CD4-positive, alpha-beta T cell treated with Interleukin-6 for 4 hours (primary cell): ENCODE data around the gene LINC01488.

Source experiments
- DNase-seq: peaks from one replicate; pipeline ENCODE4 v3.0.0-alpha.2; 2020; ENCODE audit warnings: mixed read lengths

LINC01488 gene

DNA sequence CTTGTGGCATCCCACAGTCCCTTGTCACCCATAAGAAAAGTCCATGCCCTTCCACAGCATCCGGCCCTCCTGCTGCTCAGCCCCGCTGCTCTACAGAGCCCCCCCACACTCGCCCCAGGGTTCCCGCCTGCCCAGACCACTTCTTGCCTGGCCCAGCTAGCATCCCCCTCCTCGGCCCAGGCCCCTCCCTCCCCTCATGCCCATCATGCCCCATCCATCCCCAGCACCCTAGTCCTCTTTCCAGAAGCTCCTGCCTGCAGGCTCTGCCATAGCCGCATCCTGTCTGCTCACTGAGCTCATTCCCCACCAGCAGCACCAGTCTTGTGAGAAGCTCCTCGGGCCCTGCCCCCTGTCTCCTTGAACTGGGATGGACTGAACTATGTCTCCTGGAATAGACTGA, 54.4 kb downstream of the LINC01488 start:
- no peak for DNase-seq

DNA sequence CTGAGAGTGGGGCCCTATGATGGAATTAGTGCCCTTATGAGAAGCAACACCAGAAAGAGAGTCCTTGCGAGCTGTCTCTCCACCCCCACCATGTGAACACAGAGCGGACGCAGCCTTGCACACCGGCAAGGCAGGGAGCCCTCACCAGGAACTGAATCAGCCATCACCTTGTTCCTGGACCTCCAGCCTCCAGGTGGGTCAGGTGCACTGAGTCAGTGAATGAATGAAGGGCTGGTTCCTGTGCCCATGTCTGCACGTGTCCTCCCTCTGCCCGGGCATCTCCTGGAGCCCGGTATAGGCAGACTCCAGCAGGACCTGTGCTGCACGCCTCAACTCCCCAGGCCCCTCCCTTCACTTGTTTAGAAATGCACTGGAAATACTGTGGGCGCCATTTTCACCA, 54.9 kb downstream of the LINC01488 start:
- DNase-seq = no peak

DNA sequence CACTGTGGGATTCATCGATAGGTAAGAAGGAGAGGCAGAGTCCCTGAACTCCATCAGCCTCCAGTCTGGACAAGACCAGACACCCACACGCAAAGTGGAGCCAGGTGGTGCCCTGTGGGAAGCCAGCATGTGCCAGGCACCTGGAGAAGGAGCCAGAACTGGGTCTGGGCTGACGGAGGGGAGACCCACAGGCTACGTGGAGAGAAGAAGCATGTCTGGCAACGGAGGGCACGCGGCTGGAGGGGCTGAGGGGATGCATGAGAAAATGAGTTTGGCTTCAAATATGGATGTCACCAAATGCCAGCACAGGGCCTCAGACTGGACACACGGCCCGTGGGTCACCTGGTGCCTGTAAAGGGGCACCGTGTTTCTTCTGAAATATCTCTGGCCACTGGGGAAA, 55.7 kb downstream of the LINC01488 start:
- DNase-seq = no peak

- no peak for DNase-seq
Measured at GRCh38 chr11:69537855-69538640, 56.6 kb downstream of the LINC01488 start.

- no peak for DNase-seq
Measured at GRCh38 chr11:69538854-69539253, 57.4 kb downstream of the LINC01488 start.

- DNase-seq = no peak
Measured at GRCh38 chr11:69539416-69540117, 58.1 kb downstream of the LINC01488 start.

DNA sequence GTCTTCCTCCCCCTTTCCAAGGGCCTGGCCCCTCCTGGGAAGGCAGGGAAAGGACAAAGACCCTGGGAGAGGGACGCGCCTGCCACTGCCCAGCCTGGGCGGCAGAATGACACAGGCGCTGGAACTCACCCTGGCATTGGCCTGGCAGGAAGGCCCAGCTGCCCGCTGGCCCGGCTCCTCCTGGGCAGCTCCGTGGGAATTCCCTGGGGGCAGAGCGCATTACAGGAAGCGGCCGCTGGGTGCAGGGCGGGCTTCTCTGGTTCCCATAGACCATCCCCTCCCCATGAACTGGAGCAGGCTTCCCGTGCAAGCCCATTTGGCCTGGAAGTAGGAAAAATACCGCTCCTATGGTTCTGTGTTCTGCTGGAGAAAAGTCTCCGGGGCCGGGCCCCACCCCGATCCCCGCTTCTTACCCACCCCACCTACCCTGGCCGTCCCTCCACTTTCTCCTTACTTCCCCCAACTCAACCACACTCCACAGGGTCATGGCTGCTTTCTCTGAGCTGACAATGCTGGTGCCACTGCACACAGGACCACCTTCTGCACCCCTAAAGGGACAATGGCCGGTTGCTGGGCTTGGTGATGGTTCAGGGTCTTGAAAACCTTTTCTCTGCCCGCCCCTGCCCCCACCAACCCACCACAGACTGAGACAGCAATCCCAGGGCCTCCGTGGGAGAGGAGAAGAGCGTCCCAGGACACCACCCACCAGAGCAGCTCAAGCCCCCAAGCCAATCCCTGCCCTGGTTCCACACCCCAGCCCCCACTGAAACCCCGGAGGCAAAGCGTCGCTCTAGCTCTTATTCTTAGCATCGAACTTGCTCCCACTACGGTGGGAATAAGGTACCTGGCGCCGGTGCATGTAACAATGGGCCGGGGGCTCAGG, 58.9 kb downstream of the LINC01488 start:
- no peak for DNase-seq

GRCh38 chr11:69541001-69541285, 59.5 kb downstream of the LINC01488 start:
- DNase-seq = no peak

DNA sequence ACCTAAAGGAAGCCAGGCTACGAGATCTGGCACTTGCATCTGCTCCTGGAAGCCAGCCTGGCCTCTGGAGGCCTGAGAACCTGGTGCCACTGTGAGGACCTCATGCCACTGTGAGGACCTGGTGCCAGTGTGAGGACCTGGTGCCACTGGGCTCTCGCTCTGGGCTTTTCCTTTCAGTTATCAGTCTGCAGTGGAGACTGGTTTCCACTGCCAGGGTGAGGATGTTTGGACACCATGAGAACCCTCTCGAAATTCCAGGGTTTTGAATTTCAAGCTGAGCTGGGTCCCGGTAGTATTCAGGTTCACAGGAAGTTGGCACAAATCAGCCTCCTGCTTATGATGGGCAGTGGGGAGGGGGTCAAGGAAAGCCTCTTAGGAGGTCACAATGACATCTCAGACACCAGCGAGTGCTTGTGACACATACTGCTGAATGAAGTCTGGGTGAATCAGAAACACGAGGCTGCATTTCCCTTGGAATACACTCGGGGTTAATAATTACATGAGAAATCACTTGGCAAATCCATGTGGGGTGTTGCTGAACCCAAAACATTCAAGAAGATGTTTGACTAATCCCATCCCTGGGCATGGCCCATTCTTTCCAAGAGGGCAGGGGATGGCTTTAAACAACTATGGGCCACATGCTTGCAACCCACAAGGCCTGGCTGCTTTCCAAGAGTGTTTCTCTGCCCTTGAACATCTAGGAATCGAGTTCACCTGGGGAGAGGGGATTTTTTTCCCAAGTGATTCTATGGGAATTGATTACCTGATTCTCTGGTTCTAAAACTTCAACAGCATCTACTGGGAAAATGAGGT, 60.2 kb downstream of the LINC01488 start:
- DNase-seq = no peak

GRCh38 chr11:69542314-69543168, 61.1 kb downstream of the LINC01488 start:
- no peak for DNase-seq
